ENCODE data around the gene EVA1A. TPM values are rescaled to one million over a fixed set of nuclear protein-coding genes. Genes with fewer than 3 reads are reported as not detected.

Gene EVA1A
- polyA plus RNA-seq, 1 donor (not counting 4 experiments of a cell fraction or from before 2014, with no cell fraction given): 11.5 TPM

GRCh38 chr2:75580156-75580555, 19.4 kb upstream of the EVA1A start:
- no peak overlapping the region for H3K9ac ChIP-seq (ENCODE audit: control insufficient read depth, extremely low read depth, insufficient read depth, low read length)
- H3K79me2 ChIP-seq (ENCODE audit: control insufficient read depth, insufficient read depth, low read length): no peaks in the 10 kb centered on the region
- H3K9me3 ChIP-seq (ENCODE audit: control insufficient read depth, low read depth, low read length): no peaks in the 10 kb centered on the region

GRCh38 chr2:75579186-75579585, 18.4 kb upstream of the EVA1A start:
- H3K9me3 ChIP-seq (ENCODE audit: control insufficient read depth, low read depth, low read length): no peaks in the 10 kb centered on the region
- H3K9ac ChIP-seq (ENCODE audit: control insufficient read depth, extremely low read depth, insufficient read depth, low read length): no peak overlapping the region
- no peaks in the 10 kb centered on the region for H4K20me1 ChIP-seq (ENCODE audit: control insufficient read depth, extremely low read depth, insufficient read depth, low read length)
- DNase-seq (ENCODE audit: low read depth, low spot score): no peak
- dilution Hi-C loops (cut with MboI; ENCODE audit: extremely low pct_ligation_motif_present, low sequenced_read_pairs): no loop called here
- no peaks in the 10 kb centered on the region for H3K36me3 ChIP-seq (ENCODE audit: control insufficient read depth in 2 of 2, extremely low read depth in 1 of 2, insufficient read depth in 2 of 2, low read length in 2 of 2)
- H3K79me2 ChIP-seq (ENCODE audit: control insufficient read depth, insufficient read depth, low read length): no peaks in the 10 kb centered on the region
- no peaks in the 10 kb centered on the region for H3K27me3 ChIP-seq (ENCODE audit: control insufficient read depth, extremely low read depth, insufficient read depth, low read length)
- no peaks in the 10 kb centered on the region for H3K9me1 ChIP-seq (ENCODE audit: control insufficient read depth, extremely low read depth, insufficient read depth, low read length)
- H3K4me1 ChIP-seq (ENCODE audit: control insufficient read depth, extremely low read depth, insufficient read depth, low read length): peaks cover 1% of the 10 kb centered on the region
- no peak for TF ChIP-seq EZH2 (IDR thresholded peaks at IDR 0.05; ENCODE audit: low read length)
- no peak overlapping the region for H3K4me3 ChIP-seq (ENCODE audit: control insufficient read depth in 2 of 3, extremely low read depth in 1 of 3, insufficient read depth in 2 of 3, low read depth in 1 of 3, low read length in 3 of 3)
- no peak overlapping the region for H3K27ac ChIP-seq (ENCODE audit: control insufficient read depth, insufficient read depth, low read length)
- H3K4me2 ChIP-seq (ENCODE audit: control insufficient read depth, extremely low read depth, insufficient read depth, low read depth, low read length): no peak overlapping the region
- H2AFZ ChIP-seq (ENCODE audit: control insufficient read depth, low read length): no peak overlapping the region
- no peak for FAIRE-seq

More at GRCh38 chr2:75580156-75580555, 19.4 kb upstream of the EVA1A start:
- Histone ChIP-seq H3K4me3 (ENCODE audit: control insufficient read depth in 2 of 3, extremely low read depth in 1 of 3, insufficient read depth in 2 of 3, low read depth in 1 of 3, low read length in 3 of 3) (no peak overlapping the region), H3K4me2 (ENCODE audit: control insufficient read depth, extremely low read depth, insufficient read depth, low read depth, low read length) (no peak overlapping the region), H3K27me3 (ENCODE audit: control insufficient read depth, extremely low read depth, insufficient read depth, low read length) (no peaks in the 10 kb centered on the region), H3K9me1 (ENCODE audit: control insufficient read depth, extremely low read depth, insufficient read depth, low read length) (no peaks in the 10 kb centered on the region), H2AFZ (ENCODE audit: control insufficient read depth, low read length) (no peak overlapping the region), H4K20me1 (ENCODE audit: control insufficient read depth, extremely low read depth, insufficient read depth, low read length) (no peaks in the 10 kb centered on the region), H3K4me1 (ENCODE audit: control insufficient read depth, extremely low read depth, insufficient read depth, low read length) (no peaks in the 10 kb centered on the region), H3K36me3 (ENCODE audit: control insufficient read depth in 2 of 2, extremely low read depth in 1 of 2, insufficient read depth in 2 of 2, low read length in 2 of 2) (no peaks in the 10 kb centered on the region), H3K27ac (ENCODE audit: control insufficient read depth, insufficient read depth, low read length) (no peak overlapping the region)
- TF ChIP-seq, protein P1, sequence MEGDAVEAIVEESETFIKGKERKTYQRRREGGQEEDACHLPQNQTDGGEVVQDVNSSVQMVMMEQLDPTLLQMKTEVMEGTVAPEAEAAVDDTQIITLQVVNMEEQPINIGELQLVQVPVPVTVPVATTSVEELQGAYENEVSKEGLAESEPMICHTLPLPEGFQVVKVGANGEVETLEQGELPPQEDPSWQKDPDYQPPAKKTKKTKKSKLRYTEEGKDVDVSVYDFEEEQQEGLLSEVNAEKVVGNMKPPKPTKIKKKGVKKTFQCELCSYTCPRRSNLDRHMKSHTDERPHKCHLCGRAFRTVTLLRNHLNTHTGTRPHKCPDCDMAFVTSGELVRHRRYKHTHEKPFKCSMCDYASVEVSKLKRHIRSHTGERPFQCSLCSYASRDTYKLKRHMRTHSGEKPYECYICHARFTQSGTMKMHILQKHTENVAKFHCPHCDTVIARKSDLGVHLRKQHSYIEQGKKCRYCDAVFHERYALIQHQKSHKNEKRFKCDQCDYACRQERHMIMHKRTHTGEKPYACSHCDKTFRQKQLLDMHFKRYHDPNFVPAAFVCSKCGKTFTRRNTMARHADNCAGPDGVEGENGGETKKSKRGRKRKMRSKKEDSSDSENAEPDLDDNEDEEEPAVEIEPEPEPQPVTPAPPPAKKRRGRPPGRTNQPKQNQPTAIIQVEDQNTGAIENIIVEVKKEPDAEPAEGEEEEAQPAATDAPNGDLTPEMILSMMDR (optimal IDR thresholded peaks at IDR 0.05 in 1 of 3, IDR thresholded peaks at IDR 0.05 in 1 of 3, conservative IDR thresholded peaks at IDR 0.05 in 1 of 3; ENCODE audit: extremely low read depth in 1 of 3, insufficient read depth in 2 of 3, low read length in 3 of 3): no peak
- no peak for TF ChIP-seq EZH2 (IDR thresholded peaks at IDR 0.05; ENCODE audit: low read length)
- dilution Hi-C loops (cut with MboI; ENCODE audit: extremely low pct_ligation_motif_present, low sequenced_read_pairs): no loop called here
- FAIRE-seq (peak; percentile 48), DNase-seq (ENCODE audit: low read depth, low spot score) (no peak)

GRCh38 chr2:75577280-75577679, 16.5 kb upstream of the EVA1A start:
- no peaks in the 10 kb centered on the region for H3K9me1 ChIP-seq (ENCODE audit: control insufficient read depth, extremely low read depth, insufficient read depth, low read length)
- no peaks in the 10 kb centered on the region for H3K79me2 ChIP-seq (ENCODE audit: control insufficient read depth, insufficient read depth, low read length)
- no peak overlapping the region for H3K27ac ChIP-seq (ENCODE audit: control insufficient read depth, insufficient read depth, low read length)
- no peak overlapping the region for H3K9ac ChIP-seq (ENCODE audit: control insufficient read depth, extremely low read depth, insufficient read depth, low read length)
- FAIRE-seq (no peak), DNase-seq (ENCODE audit: low read depth, low spot score) (no peak)
- TF ChIP-seq, protein P1 (optimal IDR thresholded peaks at IDR 0.05 in 1 of 3, IDR thresholded peaks at IDR 0.05 in 1 of 3, conservative IDR thresholded peaks at IDR 0.05 in 1 of 3; ENCODE audit: extremely low read depth in 1 of 3, insufficient read depth in 2 of 3, low read length in 3 of 3): no peak
- TF ChIP-seq EZH2 (IDR thresholded peaks at IDR 0.05; ENCODE audit: low read length): no peak
- peaks cover 20% of the 10 kb centered on the region for H3K4me1 ChIP-seq (ENCODE audit: control insufficient read depth, extremely low read depth, insufficient read depth, low read length)
- no peak overlapping the region for H2AFZ ChIP-seq (ENCODE audit: control insufficient read depth, low read length)
- H3K36me3 ChIP-seq (ENCODE audit: control insufficient read depth in 2 of 2, extremely low read depth in 1 of 2, insufficient read depth in 2 of 2, low read length in 2 of 2): no peaks in the 10 kb centered on the region
- H3K4me3 ChIP-seq (ENCODE audit: control insufficient read depth in 2 of 3, extremely low read depth in 1 of 3, insufficient read depth in 2 of 3, low read depth in 1 of 3, low read length in 3 of 3): no peak overlapping the region
- no peaks in the 10 kb centered on the region for H3K9me3 ChIP-seq (ENCODE audit: control insufficient read depth, low read depth, low read length)
- dilution Hi-C loops (cut with MboI; ENCODE audit: extremely low pct_ligation_motif_present, low sequenced_read_pairs): no loop called here
- H3K4me2 ChIP-seq (ENCODE audit: control insufficient read depth, extremely low read depth, insufficient read depth, low read depth, low read length): no peak overlapping the region
- no peaks in the 10 kb centered on the region for H3K27me3 ChIP-seq (ENCODE audit: control insufficient read depth, extremely low read depth, insufficient read depth, low read length)
- H4K20me1 ChIP-seq (ENCODE audit: control insufficient read depth, extremely low read depth, insufficient read depth, low read length): no peaks in the 10 kb centered on the region
